ENCODE data around the gene ABCC10.

DNA sequence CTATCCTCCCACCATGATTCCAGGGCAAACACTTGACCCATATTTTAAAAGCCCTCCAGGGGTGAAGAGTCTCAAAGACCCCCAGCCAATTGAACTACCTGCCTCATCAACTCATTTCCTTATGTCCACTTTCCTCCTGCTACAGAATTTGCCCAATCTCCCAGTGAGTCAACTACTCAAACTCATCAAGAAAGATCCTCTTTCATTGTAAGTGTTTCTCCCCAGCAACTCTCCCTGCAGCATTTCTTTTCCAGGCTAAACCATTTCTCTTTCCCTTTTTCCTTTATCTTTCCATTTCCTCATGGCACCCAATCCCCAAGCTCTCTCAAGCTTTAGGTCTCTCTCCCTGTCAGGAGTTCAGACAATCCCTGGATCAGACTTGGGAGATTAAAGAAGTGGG, 26.5 kb downstream of the ABCC10 start:
- TF ChIP-seq, protein P1, sequence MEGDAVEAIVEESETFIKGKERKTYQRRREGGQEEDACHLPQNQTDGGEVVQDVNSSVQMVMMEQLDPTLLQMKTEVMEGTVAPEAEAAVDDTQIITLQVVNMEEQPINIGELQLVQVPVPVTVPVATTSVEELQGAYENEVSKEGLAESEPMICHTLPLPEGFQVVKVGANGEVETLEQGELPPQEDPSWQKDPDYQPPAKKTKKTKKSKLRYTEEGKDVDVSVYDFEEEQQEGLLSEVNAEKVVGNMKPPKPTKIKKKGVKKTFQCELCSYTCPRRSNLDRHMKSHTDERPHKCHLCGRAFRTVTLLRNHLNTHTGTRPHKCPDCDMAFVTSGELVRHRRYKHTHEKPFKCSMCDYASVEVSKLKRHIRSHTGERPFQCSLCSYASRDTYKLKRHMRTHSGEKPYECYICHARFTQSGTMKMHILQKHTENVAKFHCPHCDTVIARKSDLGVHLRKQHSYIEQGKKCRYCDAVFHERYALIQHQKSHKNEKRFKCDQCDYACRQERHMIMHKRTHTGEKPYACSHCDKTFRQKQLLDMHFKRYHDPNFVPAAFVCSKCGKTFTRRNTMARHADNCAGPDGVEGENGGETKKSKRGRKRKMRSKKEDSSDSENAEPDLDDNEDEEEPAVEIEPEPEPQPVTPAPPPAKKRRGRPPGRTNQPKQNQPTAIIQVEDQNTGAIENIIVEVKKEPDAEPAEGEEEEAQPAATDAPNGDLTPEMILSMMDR (IDR thresholded peaks at IDR 0.05): no peak
- no peak for TF ChIP-seq MYC (IDR thresholded peaks at IDR 0.05; ENCODE audit: borderline replicate concordance, low read length)
- no peak for TF ChIP-seq MAFK (IDR thresholded peaks at IDR 0.05; ENCODE audit: partially characterized antibody)
- no peak for TF ChIP-seq BHLHE40 (IDR thresholded peaks at IDR 0.05; ENCODE audit: low read depth, low read length)
- TF ChIP-seq, protein P2, sequence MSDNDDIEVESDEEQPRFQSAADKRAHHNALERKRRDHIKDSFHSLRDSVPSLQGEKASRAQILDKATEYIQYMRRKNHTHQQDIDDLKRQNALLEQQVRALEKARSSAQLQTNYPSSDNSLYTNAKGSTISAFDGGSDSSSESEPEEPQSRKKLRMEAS (IDR thresholded peaks at IDR 0.05): no peak
- TF ChIP-seq POLR2A (IDR thresholded peaks at IDR 0.05; ENCODE audit: low read length): no peak
- no peak for TF ChIP-seq EP300 (IDR thresholded peaks at IDR 0.05)
- TF ChIP-seq CHD2 (IDR thresholded peaks at IDR 0.05; ENCODE audit: low read length, partially characterized antibody): no peak
- no peak for TF ChIP-seq JUN (IDR thresholded peaks at IDR 0.05)
